ENCODE results near the gene ANKS3.

Gene ANKS3

GRCh38 chr16:4661661-4662060 lies 72.4 kb downstream of the ANKS3 start:
- H3K4me3 ChIP-seq (ENCODE audit: control insufficient read depth, low read depth, low read length): no peak overlapping the region
- DNase-seq (ENCODE audit: low read depth): peak; percentile 5
- TF ChIP-seq, protein P1, sequence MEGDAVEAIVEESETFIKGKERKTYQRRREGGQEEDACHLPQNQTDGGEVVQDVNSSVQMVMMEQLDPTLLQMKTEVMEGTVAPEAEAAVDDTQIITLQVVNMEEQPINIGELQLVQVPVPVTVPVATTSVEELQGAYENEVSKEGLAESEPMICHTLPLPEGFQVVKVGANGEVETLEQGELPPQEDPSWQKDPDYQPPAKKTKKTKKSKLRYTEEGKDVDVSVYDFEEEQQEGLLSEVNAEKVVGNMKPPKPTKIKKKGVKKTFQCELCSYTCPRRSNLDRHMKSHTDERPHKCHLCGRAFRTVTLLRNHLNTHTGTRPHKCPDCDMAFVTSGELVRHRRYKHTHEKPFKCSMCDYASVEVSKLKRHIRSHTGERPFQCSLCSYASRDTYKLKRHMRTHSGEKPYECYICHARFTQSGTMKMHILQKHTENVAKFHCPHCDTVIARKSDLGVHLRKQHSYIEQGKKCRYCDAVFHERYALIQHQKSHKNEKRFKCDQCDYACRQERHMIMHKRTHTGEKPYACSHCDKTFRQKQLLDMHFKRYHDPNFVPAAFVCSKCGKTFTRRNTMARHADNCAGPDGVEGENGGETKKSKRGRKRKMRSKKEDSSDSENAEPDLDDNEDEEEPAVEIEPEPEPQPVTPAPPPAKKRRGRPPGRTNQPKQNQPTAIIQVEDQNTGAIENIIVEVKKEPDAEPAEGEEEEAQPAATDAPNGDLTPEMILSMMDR (conservative IDR thresholded peaks at IDR 0.05; ENCODE audit: control insufficient read depth, insufficient read depth, low read depth, low read length): no peak

DNA sequence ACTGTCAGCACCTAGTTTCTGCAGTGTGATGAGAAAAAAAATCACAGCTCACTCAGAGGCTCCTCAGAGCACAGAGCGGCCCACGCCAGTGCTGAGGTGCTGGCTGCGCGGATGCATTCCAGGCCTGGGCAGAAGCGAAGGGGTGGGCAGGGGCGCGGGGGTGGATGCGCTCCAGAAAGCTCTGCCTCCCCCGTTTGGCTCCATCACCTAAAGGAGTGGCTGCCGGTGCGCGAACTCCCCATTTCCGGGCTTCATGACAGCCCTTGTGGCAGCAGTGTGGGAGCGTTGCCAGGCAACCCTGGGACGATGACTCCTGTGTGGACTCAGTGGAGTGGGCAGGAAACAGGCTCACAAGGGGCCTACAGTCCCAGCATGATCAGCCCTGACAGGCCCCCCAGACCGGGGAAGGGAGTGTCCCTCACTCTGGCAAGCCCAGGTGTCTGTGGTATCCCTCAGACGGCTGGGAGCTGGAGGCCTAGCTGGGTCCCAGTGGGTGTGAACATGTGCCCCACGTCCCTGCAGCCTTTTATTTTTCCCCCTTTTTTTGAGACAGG lies 73.5 kb downstream of the ANKS3 start:
- TF ChIP-seq, protein P1 (conservative IDR thresholded peaks at IDR 0.05; ENCODE audit: control insufficient read depth, insufficient read depth, low read depth, low read length): no peak
- no peak overlapping the region for H3K4me3 ChIP-seq (ENCODE audit: control insufficient read depth, low read depth, low read length)
- DNase-seq (ENCODE audit: low read depth): peak; percentile 64

- TF ChIP-seq, protein P1 (conservative IDR thresholded peaks at IDR 0.05; ENCODE audit: control insufficient read depth, insufficient read depth, low read depth, low read length): no peak
- peak; percentile 25 for DNase-seq (ENCODE audit: low read depth)
- H3K4me3 ChIP-seq (ENCODE audit: control insufficient read depth, low read depth, low read length): no peak overlapping the region
Observed at GRCh38 chr16:4659363-4660353, 74.4 kb downstream of the ANKS3 start.

DNA sequence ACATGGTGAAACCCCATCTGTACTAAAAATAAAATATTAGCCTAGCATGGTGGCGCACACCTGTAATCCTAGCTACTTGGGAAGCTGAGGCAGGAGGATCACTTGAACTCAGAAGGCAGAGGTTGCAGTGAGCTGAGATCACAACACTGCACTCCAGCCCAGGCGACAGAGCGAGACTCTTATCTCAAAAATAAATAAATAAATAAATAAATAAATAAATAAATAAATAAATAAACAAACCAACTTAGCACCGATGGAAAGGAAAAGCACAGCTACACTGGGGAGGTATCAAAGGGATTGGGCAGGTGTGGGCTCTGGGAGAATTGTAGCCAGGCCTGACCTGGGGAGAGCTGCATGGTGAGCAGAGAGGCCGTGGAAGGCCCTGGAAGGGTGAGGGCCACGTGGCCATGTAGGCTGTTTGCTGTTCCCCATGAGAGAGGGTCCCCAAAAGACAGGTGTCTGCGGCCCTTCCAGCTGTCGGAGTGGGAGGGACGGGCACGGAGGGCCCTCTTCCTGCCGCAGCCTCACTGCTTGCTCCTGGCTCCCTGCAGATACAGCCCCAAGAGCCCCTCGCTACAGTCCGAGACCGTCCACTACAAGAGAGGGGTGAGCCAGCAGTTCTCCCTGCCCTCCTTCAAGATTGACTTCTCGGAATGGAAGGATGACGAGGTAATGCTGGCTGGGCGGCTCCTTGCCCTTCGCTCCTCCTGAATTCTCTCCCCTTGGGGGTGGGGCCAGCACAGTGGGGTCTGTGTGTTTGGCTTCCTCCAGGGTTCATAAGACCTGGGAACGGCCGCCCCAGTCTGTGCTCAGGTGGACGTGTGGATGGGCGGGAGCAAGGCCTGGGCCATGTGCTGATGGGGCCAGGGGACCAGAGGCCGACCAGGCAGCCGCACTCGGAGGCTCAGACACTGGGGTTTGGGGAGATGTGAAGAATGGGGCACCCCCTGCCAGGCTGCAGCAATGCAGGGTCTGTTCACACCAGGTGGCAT lies 77.1 kb downstream of the ANKS3 start:
- DNase-seq (ENCODE audit: low read depth): no peak
- TF ChIP-seq, protein P1 (conservative IDR thresholded peaks at IDR 0.05; ENCODE audit: control insufficient read depth, insufficient read depth, low read depth, low read length): no peak
- H3K4me3 ChIP-seq (ENCODE audit: control insufficient read depth, low read depth, low read length): no peak overlapping the region

- DNase-seq (ENCODE audit: low read depth): no peak
- TF ChIP-seq, protein P1 (conservative IDR thresholded peaks at IDR 0.05; ENCODE audit: control insufficient read depth, insufficient read depth, low read depth, low read length): no peak
- H3K4me3 ChIP-seq (ENCODE audit: control insufficient read depth, low read depth, low read length): no peak overlapping the region
Observed at GRCh38 chr16:4656221-4656620, 77.8 kb downstream of the ANKS3 start.

DNA sequence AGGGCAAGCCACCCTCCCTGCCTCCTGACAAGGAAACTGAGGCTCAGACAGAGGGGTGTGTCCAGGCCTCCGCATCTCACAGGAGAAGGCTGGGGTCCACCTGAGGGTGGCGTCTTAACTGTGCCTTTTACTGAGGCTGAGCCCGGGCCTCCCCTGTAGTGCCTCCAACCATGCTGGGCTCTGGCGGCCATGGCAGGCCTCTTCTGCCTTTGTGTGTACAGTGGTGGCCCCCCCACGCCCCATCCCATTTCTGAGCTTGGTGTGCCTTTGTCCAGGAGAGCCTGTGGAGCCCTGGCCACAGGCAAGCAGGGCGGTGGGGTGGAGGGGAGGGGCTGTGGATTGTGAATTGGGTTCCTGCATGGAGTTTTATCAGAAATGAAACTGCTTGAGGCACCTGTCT lies 78.3 kb downstream of the ANKS3 start:
- DNase-seq (ENCODE audit: low read depth): no peak
- TF ChIP-seq, protein P1 (conservative IDR thresholded peaks at IDR 0.05; ENCODE audit: control insufficient read depth, insufficient read depth, low read depth, low read length): no peak
- H3K4me3 ChIP-seq (ENCODE audit: control insufficient read depth, low read depth, low read length): no peak overlapping the region
